Neural cell (in vitro differentiated cells): Measurements from ENCODE around the gene SPAG6.

Experiments
- EP300 ChIP-seq: fragments of 450-650 bp; conservative IDR thresholded peaks from 2 replicates; pipeline ENCODE4 v1.6.1; 2014; ENCODE audit warnings: antibody characterized with exemption, mild to moderate bottlenecking, moderate library complexity; ENCODE audit not compliant: poor library complexity, severe bottlenecking
- EZH2 ChIP-seq: fragments of 200-600, 300-800 bp; shearing (Covaris generic), sonication (generic); IDR thresholded peaks from 2 replicates; pipeline ENCODE4 v1.6.1; 2014; ENCODE audit warnings: antibody characterized with exemption, low read length, borderline replicate concordance, mild to moderate bottlenecking; ENCODE audit not compliant: insufficient read depth, poor library complexity, severe bottlenecking
- POLR2AphosphoS5 ChIP-seq: IDR thresholded peaks from 2 replicates; pipeline ENCODE4 v1.6.1; 2012
- RAD21 ChIP-seq: fragments of 450-650 bp; conservative IDR thresholded peaks from 2 replicates; pipeline ENCODE4 v1.6.1; 2014; ENCODE audit warnings: antibody characterized with exemption, mild to moderate bottlenecking, moderate library complexity
- TF ChIP-seq, protein P1 (sequence below): fragments of 450-650 bp; IDR thresholded peaks from 2 replicates; pipeline ENCODE4 v1.5.1; 2014; ENCODE audit warnings: antibody characterized with exemption, mild to moderate bottlenecking, moderate library complexity; ENCODE audit not compliant: poor library complexity, severe bottlenecking

DNA sequence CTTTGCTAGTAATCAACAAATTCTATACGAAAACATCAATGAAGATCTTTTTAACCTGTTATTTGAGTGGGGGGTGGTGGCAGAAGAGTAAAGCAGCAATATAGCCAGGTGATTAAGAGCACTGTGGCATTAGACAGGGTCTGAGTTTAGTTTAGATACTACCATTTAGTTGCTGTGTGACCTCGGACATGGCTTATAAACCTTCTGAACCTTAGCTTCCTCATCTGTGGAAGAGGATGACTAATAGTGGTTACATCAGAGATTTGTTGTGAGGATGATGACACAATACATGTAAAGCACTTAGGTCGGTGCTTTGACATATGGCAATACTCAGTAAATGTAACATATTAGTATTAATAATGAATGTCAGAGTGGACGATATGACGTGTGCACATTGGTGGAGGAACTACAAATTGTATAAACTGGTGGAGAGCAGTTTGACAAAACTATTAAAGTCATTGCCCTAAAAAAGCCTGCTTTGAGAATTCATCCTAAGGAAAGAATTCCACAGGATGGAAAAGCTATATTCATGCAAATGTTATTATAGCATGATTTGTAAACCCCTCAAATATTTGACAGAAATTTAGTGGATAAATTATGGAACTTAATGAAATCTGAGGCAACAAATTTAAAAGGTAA lies 24.3 kb downstream of the SPAG6 start:
- TF ChIP-seq, protein P1, sequence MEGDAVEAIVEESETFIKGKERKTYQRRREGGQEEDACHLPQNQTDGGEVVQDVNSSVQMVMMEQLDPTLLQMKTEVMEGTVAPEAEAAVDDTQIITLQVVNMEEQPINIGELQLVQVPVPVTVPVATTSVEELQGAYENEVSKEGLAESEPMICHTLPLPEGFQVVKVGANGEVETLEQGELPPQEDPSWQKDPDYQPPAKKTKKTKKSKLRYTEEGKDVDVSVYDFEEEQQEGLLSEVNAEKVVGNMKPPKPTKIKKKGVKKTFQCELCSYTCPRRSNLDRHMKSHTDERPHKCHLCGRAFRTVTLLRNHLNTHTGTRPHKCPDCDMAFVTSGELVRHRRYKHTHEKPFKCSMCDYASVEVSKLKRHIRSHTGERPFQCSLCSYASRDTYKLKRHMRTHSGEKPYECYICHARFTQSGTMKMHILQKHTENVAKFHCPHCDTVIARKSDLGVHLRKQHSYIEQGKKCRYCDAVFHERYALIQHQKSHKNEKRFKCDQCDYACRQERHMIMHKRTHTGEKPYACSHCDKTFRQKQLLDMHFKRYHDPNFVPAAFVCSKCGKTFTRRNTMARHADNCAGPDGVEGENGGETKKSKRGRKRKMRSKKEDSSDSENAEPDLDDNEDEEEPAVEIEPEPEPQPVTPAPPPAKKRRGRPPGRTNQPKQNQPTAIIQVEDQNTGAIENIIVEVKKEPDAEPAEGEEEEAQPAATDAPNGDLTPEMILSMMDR: no peak
- no peak for TF ChIP-seq RAD21
- TF ChIP-seq EZH2: no peak
- no peak for TF ChIP-seq POLR2AphosphoS5
- TF ChIP-seq EP300: no peak
